HEK293 (cell line): ENCODE results near the gene P2RX6.
"Not testable (repeated sequence)": the region's sequence is repeated elsewhere in the genome, so short reads cannot be mapped to it uniquely, and the experiment has no call there.

Experiments used
- CTCF ChIA-PET: fragments of 350-600 bp; formaldehyde crosslinking; extraction: SDS; loops from one replicate; lab custom pipeline; 2021; ENCODE audit warnings: antibody characterized with exemption; lab: Yijun Ruan, JAX
- POLR2A ChIA-PET: fragments of 300-600 bp; formaldehyde crosslinking; extraction: SDS; loops from one replicate; lab custom pipeline; 2020; ENCODE audit warnings: antibody characterized with exemption, inconsistent platforms; lab: Yijun Ruan, JAX
- H3K27ac ChIP-seq: fragments of 200-500 bp; sonication (Bioruptor generic); 2 replicates; pipeline ENCODE4 v1.5.1; 2014; ENCODE audit warnings: low read depth, low read length, control low read depth, inconsistent platforms; ENCODE audit errors: extremely low read depth
- H3K36me3 ChIP-seq, 2 experiments: fragments of 200-500 bp in 1 of 2; sonication (Bioruptor generic) in 1 of 2; 1 replicate in 1 of 2; 2 replicates in 1 of 2; pipeline ENCODE4 v1.5.1; 2014 to 2017; ENCODE audit warnings: inconsistent platforms in 2 of 2, low read length in 2 of 2; ENCODE audit not compliant: control insufficient read depth in 2 of 2, insufficient read depth in 1 of 2
- H3K4me1 ChIP-seq: fragments of 200-500 bp; sonication (Bioruptor generic); 2 replicates; pipeline ENCODE4 v1.5.1; 2014; ENCODE audit warnings: mild to moderate bottlenecking, low read length, inconsistent platforms; ENCODE audit not compliant: control insufficient read depth, insufficient read depth
- H3K4me3 ChIP-seq: 2 replicates; pipeline ENCODE4 v1.5.1; 2011; ENCODE audit warnings: low read depth, mild to moderate bottlenecking, control low read depth, low read length, moderate library complexity
- H3K9me3 ChIP-seq: fragments of 200-500 bp; sonication (Bioruptor generic); 2 replicates; pipeline ENCODE4 v1.5.1; 2014; ENCODE audit warnings: low read depth, low read length, inconsistent platforms; ENCODE audit not compliant: control insufficient read depth, insufficient read depth
- PRDM1 ChIP-seq: fragments of 450-650 bp; formaldehyde crosslinking; IDR thresholded peaks from 2 replicates; pipeline ENCODE4; 2016; ENCODE audit warnings: missing biosample characterization, missing genetic modification characterization
- ZBTB48 ChIP-seq: fragments of 450-650 bp; formaldehyde crosslinking; IDR thresholded peaks from 2 replicates; pipeline ENCODE4 v1.5.1; 2016; ENCODE audit warnings: missing biosample characterization, missing genetic modification characterization
- ZNF174 ChIP-seq: fragments of 450-650 bp; formaldehyde crosslinking; IDR thresholded peaks from 2 replicates; pipeline ENCODE4 v1.5.0; 2017; ENCODE audit warnings: missing biosample characterization, mild to moderate bottlenecking, missing genetic modification characterization
- ZNF23 ChIP-seq: fragments of 450-650 bp; formaldehyde crosslinking; IDR thresholded peaks from 2 replicates; pipeline ENCODE4 v1.5.1; 2016; ENCODE audit warnings: missing biosample characterization, missing genetic modification characterization, borderline replicate concordance
- ZNF302 ChIP-seq: fragments of 450-650 bp; formaldehyde crosslinking; IDR thresholded peaks from 2 replicates; pipeline ENCODE4 v1.5.1; 2016; ENCODE audit warnings: missing biosample characterization, missing genetic modification characterization, low read depth
- ZNF366 ChIP-seq: fragments of 450-650 bp; formaldehyde crosslinking; conservative IDR thresholded peaks from 2 replicates; pipeline ENCODE4 v1.5.1; 2016; ENCODE audit warnings: missing biosample characterization, missing genetic modification characterization
- ZNF37A ChIP-seq: fragments of 450-650 bp; IDR thresholded peaks from 2 replicates; pipeline ENCODE4 v1.5.1; 2018; ENCODE audit warnings: missing biosample characterization, missing genetic modification characterization
- ZNF423 ChIP-seq: fragments of 450-650 bp; formaldehyde crosslinking; IDR thresholded peaks from 2 replicates; pipeline ENCODE4 v1.5.1; 2016; ENCODE audit warnings: missing biosample characterization, missing genetic modification characterization
- ZNF510 ChIP-seq: fragments of 450-650 bp; formaldehyde crosslinking; IDR thresholded peaks from 2 replicates; pipeline ENCODE4 v1.5.1; 2018; ENCODE audit warnings: mild to moderate bottlenecking, missing genetic modification characterization, missing biosample characterization; ENCODE audit not compliant: insufficient replicate concordance
- ZNF600 ChIP-seq: fragments of 450-650 bp; formaldehyde crosslinking; IDR thresholded peaks from 2 replicates; pipeline ENCODE4 v1.5.1; 2016; ENCODE audit warnings: missing biosample characterization, missing genetic modification characterization
- ZNF610 ChIP-seq: fragments of 450-650 bp; formaldehyde crosslinking; IDR thresholded peaks from 2 replicates; pipeline ENCODE4 v1.5.1; 2016; ENCODE audit warnings: missing biosample characterization, missing genetic modification characterization, borderline replicate concordance
- ZNF629 ChIP-seq: fragments of 450-650 bp; formaldehyde crosslinking; IDR thresholded peaks from 2 replicates; pipeline ENCODE4 v1.5.1; 2017; ENCODE audit warnings: missing biosample characterization, missing genetic modification characterization
- ZNF830 ChIP-seq: fragments of 450-650 bp; IDR thresholded peaks from 2 replicates; pipeline ENCODE4 v1.5.0; 2018; ENCODE audit warnings: missing biosample characterization, missing genetic modification characterization, low read depth, mild to moderate bottlenecking, moderate library complexity
- ZNF843 ChIP-seq: fragments of 450-650 bp; formaldehyde crosslinking; IDR thresholded peaks from 2 replicates; pipeline ENCODE4 v1.5.1; 2016; ENCODE audit warnings: missing biosample characterization, missing genetic modification characterization
- TF ChIP-seq, protein P1 (sequence below): fragments of 450-650 bp; formaldehyde crosslinking; IDR thresholded peaks from 2 replicates; pipeline ENCODE4 v1.5.1; 2017; ENCODE audit warnings: missing biosample characterization, missing genetic modification characterization
- TF ChIP-seq, protein P2 (sequence below): fragments of 450-650 bp; formaldehyde crosslinking; IDR thresholded peaks from 2 replicates; pipeline ENCODE4 v1.5.1; 2017; ENCODE audit warnings: missing biosample characterization, missing genetic modification characterization
- TF ChIP-seq, protein P3 (sequence below): fragments of 450-650 bp; formaldehyde crosslinking; IDR thresholded peaks from 2 replicates; pipeline ENCODE4 v1.5.1; 2016; ENCODE audit warnings: missing biosample characterization, missing genetic modification characterization
- TF ChIP-seq, protein P4 (sequence below): fragments of 450-650 bp; formaldehyde crosslinking; IDR thresholded peaks from 2 replicates; pipeline ENCODE4 v1.5.0; 2017; ENCODE audit warnings: missing biosample characterization, missing genetic modification characterization, borderline replicate concordance
- TF ChIP-seq, protein P5 (sequence below): fragments of 450-650 bp; formaldehyde crosslinking; IDR thresholded peaks from 2 replicates; pipeline ENCODE4 v1.5.1; 2016; ENCODE audit warnings: missing biosample characterization, missing genetic modification characterization, borderline replicate concordance

P2RX6 gene

DNA sequence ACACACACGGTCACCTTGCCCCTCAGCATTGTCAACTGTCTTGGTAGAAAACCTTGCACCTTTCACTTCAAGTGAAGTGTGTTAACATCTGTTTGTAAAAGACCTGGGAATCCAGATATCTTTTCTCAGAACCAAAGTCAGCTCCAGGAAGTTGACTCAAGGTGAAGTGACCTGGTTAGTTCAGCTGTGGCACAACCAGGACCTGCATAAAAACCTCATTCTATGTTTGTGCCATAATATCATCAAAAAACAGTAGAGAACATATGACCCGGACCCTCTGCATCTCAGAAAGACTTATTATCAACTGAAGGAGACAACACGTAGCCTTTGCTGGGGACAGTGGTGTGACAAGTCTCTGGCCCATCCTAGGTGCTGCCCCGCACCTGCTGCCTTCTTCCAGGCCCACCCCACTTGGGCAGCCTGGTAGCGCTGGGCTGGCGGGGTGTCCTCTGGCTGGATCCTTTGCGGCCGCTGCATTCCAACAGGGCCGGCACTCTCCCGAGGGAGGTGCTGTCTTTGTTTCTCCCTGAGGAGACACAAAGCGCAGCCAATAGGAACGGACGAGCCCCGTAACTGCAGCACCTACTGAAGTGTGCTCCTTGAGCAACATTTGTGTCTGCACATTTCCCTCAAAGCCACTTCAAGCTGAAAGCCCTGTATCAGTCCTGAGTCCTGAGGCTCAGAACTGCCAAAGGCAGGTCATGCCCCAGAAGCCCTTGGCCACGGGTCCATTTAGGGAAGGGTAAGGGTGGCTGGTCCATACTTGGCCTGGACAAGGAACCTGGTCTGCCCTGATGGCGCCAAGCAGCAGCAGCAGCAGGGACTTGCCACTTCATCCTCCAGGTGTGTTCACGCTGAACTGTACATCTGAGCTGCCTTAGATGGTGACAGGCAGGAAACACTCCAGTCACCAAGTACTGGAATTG lies 56.0 kb downstream of the P2RX6 start (continued):
- no peak for TF ChIP-seq ZNF174 (tag by site-specific recombination)
- TF ChIP-seq ZBTB48 (tag by site-specific recombination), result no peak

DNA sequence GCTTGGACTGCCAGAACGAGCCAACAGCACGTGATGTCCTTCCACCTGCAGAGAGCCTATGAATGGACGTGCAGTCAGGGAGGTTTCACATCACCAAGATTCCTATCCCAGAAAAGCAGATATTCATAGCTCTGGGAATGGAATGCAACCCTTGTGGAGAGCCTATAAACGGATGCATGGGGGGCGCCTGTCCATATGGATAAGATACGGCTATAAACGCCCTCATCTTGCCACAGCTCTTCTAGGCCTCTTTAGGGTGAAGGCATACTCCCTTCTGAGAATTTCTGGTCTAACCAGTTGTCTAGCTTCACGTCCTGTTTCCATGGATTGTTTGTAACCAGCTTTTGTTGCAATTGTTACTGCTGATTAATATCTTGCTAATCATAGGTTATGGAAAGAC lies 56.8 kb downstream of the P2RX6 start:
- H3K36me3 ChIP-seq, CTCF ChIA-PET, H3K4me3 ChIP-seq, H3K27ac ChIP-seq, H3K9me3 ChIP-seq, H3K4me1 ChIP-seq: not testable (repeated sequence)
- POLR2A ChIA-PET, result interaction anchor here (0.6 kb wide), 1 partner anchor 17 kb away, joined by 3 read pairs; no protein-coding TSS in a partner anchor

DNA sequence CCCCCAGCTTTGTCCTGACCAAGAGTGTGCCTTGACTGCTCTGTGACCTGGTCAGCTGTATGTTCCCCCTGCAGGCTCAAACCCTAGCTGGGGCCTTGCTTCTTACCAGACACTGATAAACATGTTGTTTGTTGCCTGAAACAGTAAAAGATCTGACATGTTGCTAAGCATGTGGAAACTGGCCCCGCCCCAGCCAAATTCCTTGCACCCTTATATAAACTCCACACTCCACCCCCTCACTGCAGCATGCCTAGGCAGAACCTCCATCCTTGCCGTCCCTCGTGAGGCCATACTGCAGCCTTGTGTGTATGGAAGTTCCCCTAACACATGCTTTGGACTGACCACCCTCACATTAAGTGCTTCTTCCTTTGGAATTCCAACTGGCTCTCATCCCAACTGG lies 58.1 kb downstream of the P2RX6 start:
- H3K9me3 ChIP-seq, result no peaks in the 10 kb centered on the region
- ChIA-PET CTCF (no interaction called here), POLR2A (no interaction called here)
- no peak overlapping the region for H3K4me3 ChIP-seq
- no peak overlapping the region for H3K27ac ChIP-seq
- no peaks in the 10 kb centered on the region for H3K4me1 ChIP-seq
- TF ChIP-seq ZNF23 (tag by site-specific recombination) (no peak), ZNF423 (tag by site-specific recombination) (no peak), ZNF366 (tag by site-specific recombination) (no peak), PRDM1 (tag by site-specific recombination) (no peak), ZNF843 (tag by site-specific recombination) (no peak), ZNF629 (no peak), ZNF830 (tag by site-specific recombination) (no peak), ZNF510 (tag by site-specific recombination) (no peak), ZNF302 (tag by site-specific recombination) (no peak), ZNF610 (tag by site-specific recombination) (no peak), ZNF37A (tag by site-specific recombination) (no peak), ZNF600 (tag by site-specific recombination) (no peak)
- TF ChIP-seq, protein P1, sequence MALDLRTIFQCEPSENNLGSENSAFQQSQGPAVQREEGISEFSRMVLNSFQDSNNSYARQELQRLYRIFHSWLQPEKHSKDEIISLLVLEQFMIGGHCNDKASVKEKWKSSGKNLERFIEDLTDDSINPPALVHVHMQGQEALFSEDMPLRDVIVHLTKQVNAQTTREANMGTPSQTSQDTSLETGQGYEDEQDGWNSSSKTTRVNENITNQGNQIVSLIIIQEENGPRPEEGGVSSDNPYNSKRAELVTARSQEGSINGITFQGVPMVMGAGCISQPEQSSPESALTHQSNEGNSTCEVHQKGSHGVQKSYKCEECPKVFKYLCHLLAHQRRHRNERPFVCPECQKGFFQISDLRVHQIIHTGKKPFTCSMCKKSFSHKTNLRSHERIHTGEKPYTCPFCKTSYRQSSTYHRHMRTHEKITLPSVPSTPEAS (tag by site-specific recombination), result no peak
- TF ChIP-seq, protein P2, sequence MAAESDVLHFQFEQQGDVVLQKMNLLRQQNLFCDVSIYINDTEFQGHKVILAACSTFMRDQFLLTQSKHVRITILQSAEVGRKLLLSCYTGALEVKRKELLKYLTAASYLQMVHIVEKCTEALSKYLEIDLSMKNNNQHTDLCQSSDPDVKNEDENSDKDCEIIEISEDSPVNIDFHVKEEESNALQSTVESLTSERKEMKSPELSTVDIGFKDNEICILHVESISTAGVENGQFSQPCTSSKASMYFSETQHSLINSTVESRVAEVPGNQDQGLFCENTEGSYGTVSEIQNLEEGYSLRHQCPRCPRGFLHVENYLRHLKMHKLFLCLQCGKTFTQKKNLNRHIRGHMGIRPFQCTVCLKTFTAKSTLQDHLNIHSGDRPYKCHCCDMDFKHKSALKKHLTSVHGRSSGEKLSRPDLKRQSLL (tag by site-specific recombination), result no peak
- TF ChIP-seq, protein P3, sequence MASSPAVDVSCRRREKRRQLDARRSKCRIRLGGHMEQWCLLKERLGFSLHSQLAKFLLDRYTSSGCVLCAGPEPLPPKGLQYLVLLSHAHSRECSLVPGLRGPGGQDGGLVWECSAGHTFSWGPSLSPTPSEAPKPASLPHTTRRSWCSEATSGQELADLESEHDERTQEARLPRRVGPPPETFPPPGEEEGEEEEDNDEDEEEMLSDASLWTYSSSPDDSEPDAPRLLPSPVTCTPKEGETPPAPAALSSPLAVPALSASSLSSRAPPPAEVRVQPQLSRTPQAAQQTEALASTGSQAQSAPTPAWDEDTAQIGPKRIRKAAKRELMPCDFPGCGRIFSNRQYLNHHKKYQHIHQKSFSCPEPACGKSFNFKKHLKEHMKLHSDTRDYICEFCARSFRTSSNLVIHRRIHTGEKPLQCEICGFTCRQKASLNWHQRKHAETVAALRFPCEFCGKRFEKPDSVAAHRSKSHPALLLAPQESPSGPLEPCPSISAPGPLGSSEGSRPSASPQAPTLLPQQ (tag by site-specific recombination), result no peak
- TF ChIP-seq, protein P4, sequence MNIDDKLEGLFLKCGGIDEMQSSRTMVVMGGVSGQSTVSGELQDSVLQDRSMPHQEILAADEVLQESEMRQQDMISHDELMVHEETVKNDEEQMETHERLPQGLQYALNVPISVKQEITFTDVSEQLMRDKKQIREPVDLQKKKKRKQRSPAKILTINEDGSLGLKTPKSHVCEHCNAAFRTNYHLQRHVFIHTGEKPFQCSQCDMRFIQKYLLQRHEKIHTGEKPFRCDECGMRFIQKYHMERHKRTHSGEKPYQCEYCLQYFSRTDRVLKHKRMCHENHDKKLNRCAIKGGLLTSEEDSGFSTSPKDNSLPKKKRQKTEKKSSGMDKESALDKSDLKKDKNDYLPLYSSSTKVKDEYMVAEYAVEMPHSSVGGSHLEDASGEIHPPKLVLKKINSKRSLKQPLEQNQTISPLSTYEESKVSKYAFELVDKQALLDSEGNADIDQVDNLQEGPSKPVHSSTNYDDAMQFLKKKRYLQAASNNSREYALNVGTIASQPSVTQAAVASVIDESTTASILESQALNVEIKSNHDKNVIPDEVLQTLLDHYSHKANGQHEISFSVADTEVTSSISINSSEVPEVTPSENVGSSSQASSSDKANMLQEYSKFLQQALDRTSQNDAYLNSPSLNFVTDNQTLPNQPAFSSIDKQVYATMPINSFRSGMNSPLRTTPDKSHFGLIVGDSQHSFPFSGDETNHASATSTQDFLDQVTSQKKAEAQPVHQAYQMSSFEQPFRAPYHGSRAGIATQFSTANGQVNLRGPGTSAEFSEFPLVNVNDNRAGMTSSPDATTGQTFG (tag by site-specific recombination), result no peak
- TF ChIP-seq, protein P5, sequence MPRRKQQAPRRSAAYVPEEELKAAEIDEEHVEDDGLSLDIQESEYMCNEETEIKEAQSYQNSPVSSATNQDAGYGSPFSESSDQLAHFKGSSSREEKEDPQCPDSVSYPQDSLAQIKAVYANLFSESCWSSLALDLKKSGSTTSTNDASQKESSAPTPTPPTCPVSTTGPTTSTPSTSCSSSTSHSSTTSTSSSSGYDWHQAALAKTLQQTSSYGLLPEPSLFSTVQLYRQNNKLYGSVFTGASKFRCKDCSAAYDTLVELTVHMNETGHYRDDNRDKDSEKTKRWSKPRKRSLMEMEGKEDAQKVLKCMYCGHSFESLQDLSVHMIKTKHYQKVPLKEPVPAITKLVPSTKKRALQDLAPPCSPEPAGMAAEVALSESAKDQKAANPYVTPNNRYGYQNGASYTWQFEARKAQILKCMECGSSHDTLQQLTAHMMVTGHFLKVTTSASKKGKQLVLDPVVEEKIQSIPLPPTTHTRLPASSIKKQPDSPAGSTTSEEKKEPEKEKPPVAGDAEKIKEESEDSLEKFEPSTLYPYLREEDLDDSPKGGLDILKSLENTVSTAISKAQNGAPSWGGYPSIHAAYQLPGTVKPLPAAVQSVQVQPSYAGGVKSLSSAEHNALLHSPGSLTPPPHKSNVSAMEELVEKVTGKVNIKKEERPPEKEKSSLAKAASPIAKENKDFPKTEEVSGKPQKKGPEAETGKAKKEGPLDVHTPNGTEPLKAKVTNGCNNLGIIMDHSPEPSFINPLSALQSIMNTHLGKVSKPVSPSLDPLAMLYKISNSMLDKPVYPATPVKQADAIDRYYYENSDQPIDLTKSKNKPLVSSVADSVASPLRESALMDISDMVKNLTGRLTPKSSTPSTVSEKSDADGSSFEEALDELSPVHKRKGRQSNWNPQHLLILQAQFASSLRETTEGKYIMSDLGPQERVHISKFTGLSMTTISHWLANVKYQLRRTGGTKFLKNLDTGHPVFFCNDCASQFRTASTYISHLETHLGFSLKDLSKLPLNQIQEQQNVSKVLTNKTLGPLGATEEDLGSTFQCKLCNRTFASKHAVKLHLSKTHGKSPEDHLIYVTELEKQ (tag by site-specific recombination), result no peak
- TF ChIP-seq, all 188 proteins: peak for 0
- no peaks in the 10 kb centered on the region for H3K36me3 ChIP-seq
